GM19397 (cell line): ENCODE data around the gene MAN1B1.
"Not testable (repeated sequence)": the region's sequence is repeated elsewhere in the genome, so short reads cannot be mapped to it uniquely, and the experiment has no call there.

ENCODE experiments used
- ATAC-seq: cut with Tn5 transposase; IDR thresholded peaks from one replicate; pipeline ENCODE4 v1.9.1; 2021; ENCODE audit warnings: mild to moderate bottlenecking, moderate library complexity; ENCODE audit not compliant: unreplicated experiment

MAN1B1 gene

DNA sequence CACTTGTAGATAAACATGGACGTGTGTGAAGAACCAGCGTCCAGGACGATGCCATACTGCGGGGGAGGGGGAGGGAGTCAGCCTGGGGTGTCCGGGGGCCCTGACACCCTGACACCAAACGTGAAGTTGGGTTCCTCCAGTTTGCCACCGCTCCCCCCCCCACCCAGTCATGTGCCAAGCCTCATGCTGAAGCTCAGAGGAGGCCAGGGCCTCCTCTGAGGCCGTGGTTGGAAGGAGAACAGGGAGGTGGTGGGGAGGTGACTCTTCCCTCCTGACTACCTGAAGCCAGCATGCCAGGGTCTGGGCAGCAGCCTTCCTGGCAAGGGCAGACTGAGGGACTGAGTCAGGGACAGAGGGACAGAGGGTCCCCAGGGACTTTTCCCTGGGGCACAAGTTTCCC lies 34.5 kb upstream of the MAN1B1 start:
- ATAC-seq: no peak

DNA sequence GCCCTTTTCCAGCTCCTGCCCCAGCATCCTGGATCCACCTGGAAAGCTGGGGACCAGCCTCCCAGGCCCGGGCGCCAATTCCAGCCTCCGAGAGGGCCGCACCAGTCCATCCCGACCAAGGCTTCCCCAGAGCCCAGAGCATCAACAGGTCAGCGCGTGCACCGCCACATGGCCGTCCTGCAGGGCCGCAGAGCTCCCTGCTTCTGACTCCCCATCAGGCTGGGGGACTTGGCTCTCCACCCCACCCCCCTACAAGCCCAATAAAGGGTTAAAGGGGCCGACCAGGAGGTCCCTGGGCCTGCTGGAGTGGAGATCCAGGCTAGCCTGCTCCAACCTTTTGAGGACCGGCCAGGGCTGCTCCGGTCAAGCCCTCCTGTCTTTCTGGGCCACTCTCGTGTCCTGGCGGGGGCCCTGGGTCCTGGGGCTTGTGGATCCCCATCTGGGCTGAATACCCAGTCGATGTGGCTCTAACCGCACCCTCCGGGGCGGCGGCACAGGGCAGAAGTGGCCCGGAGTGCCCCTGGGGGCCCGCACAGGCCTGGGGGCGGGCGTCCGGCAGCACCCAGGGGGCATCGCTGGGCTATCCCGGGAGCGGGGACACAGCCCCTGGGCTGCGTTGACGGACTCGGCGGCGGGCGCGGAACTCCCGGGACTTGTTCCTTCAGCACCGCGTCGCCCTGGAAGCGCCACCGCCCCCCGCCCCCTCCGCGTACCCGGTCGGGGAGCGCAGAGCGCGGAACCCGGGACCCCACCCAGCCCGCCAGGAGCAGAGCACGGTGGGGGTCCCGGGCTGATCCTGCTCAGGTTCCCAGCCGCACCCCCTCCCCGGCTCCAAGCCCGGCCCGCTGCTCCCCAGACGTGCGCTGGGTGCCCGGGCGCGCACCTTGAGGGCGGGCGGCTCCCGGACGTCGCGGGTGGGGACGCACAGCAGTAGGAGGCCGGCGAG lies 33.5 kb upstream of the MAN1B1 start:
- no peak for ATAC-seq

DNA sequence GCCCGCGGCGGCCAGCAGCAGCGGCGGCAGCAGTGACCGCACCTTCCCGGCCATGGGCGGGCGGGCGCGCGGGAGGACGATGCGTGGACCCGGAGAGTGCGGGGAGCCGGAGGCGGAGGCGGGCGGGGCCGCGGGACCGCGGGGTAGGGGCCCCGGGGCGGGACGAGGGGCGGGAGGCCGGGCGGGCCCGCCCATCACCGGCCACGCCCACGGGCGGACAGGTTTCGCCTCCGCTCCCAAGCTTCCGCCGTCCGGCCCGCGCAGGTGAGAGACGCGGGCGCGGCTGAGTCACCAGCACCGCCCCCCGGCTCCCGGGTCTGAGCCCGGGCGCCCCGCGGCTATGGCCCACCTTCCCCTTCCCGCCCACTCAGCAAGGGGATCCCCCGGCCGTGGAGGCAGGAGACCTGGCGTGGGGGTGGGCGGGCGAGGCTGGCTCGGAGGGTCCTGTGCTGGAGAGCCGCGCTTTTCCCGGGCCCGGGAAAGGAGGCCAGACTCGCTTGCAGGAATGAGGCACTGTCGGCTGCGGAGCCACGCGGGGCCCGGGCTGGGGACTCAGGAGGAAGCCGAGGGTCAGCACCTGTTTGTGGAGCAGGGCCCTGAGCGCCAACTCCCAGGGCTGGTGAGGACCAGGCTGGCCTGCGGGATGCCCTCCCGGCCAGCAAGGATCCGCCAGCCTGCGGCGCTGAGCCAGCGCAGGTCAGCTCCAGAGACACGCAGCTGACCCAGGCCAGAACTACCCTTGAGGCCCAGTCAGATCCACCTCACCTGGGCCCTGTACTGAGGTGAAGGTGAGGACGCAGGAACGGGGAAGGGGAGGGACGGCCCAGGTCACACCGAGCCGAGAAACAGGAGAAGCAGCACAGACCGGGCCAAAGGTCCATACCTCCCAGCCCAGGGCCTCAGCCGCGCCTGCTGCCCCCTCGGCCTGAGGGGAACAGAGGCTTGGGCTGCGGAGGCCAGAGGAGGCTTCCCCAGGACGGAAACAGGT lies 32.5 kb upstream of the MAN1B1 start, which contains the start of gene ENTPD2:
Gene ENTPD2 (minus strand): TSS at position 118 of the 988 bp plus-strand sequence. CDS start 64 bp downstream, at position 54.
- no peak for ATAC-seq

DNA sequence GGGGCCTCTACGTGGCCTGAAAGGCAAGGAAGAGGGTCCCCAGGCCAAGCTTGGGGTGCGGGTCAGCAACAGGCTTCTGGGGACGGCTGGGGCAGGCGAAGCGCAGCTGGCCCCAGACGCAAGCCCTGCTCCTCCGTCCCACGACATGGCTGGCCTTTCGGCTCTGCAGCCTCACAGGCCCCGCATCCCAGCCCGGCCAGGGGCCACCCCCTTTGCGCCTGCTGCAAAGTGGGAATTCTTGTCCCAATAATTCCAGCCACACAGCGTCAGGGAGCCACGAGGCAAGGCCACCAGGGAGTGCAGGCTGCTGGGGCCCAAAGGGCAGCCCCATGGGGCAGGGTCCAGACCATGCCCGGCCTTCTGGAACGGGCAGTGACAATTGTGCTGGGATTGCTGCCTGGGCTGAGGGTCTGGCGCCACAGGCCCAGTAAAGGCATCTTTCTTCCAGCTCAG lies 31.8 kb upstream of the MAN1B1 start:
- ATAC-seq: no peak

DNA sequence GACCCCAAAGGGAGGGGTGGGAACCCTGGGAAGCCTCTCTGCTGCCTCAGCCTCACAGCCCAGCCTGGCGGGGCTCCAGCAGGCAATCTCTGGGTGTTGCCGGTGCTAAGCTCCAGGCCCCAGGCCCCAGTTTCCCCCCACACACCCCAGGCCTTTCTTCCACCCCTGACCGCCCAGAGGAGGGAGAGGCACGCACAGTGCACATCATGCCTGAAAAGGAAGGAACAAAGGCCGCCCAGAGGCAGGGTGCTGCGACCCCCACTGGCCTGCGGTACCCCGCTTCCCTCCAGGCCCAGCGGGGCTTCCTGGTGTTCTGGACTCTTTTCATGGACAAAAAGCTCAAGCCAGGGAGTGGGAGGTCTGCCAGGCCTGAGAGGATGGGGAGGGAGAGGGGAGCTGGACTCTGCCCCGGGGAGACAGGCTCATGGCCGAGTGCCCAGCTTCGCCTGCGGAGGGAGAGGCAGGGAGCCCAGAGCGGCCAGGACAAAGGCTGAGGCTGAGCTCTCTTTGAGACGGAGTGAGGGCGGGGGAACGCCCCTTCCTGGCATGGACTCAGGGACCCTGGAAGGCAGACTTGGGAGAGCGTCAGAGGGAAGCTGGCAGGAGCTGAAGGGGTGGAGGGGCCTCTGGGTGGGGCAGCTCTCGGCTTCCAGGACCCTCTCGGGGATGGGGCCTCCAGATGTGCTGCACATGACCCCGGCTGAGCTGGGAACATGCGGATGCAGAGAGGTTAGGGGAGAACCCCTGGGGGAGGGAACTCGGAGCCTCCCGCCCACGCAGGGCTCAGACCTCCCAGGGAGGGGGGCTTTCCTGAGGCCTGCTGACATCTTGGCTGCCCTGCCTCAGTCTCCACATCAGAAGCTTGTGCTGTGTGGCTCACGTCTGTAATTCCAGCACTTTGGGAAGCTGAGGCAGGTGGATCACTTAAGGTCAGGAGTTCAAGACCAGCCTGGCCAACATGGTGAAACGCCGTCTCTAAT lies 31.1 kb upstream of the MAN1B1 start:
- ATAC-seq: no peak

DNA sequence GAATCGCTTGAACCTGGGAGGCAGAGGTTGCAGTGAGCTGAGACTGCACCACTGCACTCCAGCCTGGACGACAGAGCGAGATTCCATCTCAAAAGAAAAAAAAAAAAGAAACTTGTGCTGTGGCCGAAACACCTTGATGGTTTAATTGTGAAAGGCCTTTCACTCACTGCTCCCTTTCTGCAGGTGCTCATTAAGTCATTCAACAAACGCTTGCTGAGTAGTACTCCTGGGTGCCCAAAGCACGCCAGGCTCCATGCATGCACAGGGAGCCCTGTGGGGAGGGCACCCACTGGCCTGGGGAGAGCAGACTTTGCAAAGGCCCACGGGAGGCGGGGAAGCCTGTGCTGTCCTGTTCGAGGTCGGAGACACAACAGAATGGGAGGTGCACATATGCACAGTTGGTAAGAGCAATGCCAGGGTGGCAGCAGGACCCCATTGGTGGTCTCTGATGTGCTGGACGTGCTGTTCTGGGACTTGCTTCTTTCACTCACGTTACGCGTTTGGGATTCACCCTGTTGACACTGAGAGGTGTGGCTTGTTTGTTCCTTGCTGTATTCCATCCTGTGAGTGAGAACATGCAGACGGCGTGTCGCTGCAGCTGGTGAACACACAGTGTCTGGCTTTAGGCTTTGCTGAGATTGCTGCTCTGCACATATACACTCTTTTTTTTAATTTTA lies 29.9 kb upstream of the MAN1B1 start:
- ATAC-seq: no peak

DNA sequence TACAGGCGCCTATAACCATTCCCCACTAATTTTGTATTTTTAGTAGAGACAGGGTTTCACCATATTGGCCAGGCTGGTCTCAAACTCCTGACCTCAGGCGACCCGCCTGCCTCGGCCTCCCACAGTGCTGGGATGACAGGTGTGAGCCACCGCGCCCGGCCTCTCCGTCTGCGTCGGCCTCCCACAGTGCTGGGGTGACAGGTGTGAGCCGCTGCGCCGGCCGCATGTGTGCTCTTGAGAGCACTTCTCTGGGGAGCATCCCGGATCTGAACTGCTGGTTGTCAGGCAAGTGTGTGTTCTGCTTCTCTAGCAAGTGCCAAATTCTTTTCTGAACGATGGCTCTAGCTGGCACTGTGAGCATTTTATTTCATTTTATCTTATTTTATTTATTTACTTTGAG lies 29.2 kb upstream of the MAN1B1 start:
- ATAC-seq: no peak

DNA sequence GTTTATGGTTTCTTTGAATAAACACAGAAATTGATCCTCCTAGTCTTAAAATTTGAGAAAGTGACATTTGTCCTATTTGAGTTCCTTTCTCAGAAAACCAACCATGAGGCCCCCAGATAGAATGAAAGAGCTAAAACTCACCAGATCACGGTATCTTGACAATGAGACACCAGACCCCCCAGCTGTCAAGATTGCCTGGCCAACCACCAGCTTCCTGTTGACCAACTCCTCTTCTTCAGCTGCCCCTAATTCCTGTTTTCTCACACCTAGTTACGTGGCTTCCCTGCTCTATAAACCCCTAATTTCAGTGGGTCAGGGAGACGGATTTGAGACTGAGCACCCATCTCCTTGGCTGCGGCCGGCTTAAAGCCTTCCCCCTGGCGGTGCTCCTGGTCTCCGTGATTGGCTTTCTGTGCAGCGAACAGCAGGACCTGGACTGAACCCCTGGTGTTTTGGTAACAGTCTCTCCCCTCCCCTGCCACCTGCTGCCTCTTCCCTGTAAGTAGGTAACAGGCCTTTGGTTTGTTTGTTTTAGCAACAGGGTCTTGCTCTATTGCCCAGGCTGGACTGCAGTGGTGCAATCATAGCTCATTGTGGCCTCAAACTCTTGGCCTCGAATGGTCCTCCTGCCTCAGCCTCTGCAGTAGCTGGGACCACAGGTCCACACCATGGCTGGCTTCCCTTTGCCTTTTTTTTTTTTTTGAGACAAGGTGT lies 28.1 kb upstream of the MAN1B1 start:
- no peak for ATAC-seq

DNA sequence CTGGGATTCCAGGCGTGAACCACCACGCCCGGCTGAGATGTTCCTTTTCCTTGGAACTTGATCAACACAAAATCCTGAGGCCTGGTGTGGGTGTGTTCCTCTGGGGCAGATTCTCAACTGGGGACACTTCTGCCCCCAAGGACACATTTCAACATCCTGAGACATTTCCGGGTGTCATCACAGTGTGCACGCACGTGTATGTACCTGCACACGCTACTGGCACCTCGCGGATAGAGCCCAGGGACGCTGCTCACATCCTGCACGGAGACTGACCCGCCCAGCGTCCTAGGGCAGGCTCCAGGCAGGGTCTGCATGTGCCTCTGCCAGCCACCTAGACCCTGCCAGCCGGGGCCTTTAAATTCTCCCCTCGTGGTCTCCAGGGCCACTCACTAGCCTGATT lies 24.4 kb upstream of the MAN1B1 start:
- no peak for ATAC-seq

DNA sequence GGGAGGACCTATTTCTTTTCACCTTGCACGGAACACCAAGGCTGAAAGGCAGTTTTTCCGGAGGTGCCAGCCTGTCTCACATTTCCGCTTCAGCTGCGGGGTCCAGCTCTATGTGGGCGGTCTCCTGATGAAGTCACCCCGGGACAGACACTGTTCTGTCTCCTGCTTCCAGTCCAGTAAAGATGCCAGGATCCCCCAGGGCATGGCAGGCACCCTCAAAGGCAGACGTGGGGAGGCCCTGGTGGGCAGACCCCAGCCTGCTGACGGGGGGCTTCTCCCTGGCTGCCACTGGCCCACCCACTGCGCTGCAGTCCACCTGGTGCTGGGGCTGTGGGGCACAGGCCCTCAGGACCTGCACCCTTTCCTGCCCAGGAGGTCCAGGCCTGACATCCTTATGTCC lies 24.0 kb upstream of the MAN1B1 start:
- not testable (repeated sequence) for ATAC-seq

DNA sequence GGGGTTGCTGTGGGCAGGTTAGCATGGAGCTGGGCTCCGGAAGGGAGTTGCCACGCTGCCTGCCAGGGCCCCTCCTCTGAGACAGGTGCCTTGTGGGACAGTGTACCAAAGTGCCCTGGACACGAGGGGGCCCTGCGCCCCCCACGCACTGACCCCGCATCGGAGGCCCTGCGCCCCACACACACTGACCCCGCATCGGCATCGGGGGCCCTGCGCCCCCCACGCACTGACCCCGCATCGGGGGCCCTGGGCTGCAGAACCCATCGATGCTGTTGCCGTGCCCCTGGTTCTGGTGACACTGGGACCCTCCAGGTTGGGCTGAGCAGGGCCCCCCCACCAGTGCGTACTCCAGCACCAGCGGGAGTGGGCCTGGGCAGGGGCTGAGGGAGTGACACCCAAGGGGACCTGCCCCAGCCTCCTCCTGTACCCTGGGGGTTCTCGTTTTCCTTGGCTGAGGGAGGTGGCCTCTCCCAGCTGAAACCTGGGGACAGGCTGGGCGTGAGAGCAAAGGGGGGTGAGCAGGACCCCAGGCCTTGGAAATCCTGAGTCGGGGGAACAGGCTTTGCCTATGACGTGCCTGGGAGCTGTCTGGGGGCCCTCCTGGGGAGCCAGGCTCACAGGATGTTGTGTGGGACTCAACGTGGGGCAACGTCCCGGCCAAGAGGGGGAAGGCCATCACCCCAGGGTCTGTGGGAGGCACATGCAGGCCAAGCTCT lies 23.3 kb upstream of the MAN1B1 start:
- no peak for ATAC-seq

DNA sequence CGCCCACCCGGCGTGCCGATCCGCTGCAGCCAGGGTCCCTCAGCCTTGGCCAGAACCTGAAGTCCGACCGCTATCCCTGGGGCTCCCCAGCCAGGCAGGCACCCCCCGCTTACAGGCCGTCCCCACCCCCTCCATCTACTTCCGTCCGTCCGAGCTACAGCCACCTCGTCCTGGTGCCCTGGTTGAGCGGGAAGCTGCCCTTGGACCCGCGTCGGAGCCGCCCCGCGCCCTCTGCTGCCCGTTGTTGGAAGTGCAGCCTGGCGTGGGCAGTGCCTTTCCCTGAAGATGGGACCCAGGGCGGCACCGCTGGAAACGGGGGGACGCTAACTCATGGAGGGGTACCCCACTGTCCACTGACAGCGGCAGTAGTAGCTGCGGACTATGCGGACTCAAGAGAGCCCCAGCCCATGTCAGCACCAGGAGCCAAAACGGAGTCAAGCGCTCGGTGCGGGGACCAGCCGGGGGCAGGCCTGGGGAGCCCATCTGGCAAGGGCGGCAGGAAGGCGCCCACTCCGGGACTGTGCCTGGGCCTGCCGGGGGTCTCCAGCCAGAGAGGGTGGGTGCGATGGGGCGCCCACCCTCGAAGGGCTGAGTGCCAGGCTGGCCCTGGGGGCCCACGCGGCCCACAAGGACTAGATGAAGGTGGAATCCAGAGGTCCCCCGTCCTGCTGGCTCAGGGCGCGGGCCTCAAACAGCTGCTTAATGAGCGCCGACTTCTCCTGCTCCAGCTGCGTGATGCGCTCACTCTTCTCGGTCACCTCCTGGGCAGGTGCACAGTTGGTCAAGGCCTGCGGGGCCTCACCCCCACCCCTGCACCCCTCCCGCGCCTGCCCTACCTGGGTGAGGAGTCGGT lies 22.5 kb upstream of the MAN1B1 start:
- ATAC-seq: no peak

DNA sequence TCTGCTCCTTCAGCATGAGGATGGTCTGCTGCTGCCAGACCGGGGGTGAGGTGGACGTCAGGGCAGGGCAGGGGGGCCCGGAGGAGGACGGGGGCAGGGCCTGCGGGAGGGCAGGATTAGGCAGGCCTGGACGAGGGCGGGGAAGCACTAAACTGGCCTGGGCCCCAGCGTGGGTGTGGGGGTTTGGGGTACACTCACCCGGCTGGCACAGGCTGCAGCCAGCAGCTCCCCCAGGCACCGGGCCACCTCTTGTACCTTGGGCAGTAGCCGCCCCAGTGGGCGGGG lies 22.0 kb upstream of the MAN1B1 start:
- no peak for ATAC-seq

DNA sequence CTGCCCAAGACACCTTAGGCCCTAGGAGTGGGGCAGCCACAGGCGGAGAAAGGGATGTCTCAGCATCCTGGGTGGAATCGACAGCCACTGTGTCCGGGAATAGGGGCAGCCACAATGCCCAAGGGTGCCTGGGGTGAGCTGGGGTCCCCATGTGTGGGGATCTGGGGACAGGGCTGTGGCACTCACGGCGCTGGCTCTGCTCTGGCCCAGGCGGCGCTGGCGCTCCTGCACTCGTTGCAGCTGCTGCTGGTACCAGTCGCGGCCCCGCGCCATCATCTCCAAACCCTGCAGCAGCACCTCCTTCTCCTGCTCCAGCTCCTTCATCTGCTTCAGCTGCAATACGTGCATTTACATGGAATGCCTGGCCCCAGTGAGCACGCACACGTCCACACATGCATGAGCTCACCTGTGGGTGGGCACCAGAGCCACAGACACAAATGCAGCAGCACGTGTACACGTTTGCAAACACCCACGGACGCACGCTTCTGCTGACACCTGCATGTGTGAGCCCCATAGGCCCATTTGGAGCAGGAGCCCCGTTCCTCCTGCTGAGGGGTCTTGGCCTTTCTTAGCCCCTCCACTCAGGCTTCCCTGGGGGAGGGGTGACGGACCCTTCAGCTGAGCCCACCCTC lies 21.3 kb upstream of the MAN1B1 start:
- no peak for ATAC-seq

DNA sequence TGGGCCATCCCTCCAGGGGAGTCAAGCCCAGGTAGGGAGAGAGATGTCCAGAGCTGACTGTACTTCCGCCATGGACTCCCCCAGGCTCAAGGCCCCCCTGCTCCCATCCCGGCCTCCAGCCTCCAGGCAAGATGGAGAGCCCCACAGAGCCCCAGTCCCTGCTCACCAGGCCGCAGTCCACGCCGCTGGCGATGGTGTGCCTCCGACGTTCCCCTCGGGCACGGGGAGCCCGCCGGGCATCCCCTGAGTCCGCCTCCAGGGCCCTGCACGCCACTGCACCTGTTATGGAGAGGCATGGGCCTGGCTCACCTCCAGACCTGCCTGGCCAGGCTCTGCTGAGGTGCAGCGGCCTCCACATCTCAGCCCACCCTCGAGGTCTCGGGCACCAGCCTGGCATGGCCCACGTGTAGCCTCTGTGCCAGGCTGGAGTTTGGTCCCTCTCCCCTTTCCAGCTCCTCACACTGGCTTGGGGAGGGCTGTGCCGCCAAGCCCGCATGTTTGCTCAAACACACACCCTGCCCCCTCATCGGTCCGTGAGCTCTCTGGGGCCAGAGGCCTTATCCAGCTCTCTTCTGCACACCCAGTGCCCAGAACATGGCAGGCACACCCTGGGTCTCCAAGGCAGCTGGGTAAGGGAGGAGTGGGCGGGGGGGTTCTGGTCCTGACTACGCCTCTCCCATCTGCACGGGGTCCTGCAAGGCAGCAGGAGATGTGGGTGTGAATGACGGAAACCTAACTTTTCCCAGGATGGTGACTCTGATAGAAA lies 20.5 kb upstream of the MAN1B1 start:
- no peak for ATAC-seq

DNA sequence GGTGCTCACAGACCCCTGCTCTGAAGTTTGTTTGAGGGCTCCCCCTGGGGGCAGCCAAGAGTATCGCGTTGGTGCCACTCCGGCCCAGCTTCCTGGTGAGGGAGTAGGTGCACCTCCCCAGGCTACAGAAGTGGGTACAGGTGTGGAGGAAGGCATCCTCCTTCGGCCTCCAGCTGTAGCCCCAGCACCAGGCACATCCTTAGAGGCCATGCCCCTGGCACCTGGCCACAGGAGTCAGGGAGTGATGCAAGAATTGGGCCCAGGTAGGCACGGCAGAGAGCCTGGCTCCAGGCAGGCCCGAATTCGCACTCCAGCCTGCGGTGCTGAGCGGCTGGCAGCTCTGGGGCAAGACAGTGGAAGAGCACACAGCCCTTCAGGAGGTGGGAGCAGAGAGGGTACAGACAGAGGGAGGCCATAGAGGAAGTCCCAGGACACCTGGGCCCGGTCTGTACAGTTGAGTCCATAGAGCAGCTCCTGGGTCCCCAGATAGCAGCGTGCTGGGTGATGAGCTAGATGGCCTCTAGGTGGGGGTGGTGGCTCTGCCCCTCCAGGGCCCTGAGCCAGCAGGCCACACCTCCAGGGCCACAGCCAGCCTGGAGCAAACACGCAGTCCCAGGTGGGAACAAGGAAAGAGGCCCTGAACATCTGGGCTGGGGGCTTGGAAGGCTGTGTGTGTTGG lies 18.8 kb upstream of the MAN1B1 start:
- ATAC-seq: no peak
